ENCODE data around the gene PLXDC1. TPM values are rescaled to one million over a fixed set of nuclear protein-coding genes. Genes with fewer than 3 reads are reported as not detected.
"Not testable (repeated sequence)": the region's sequence is repeated elsewhere in the genome, so short reads cannot be mapped to it uniquely, and the experiment has no call there.

Gene PLXDC1
- total RNA-seq, 1 experiment from 2014 or later = 2.0 TPM

- Mint-ChIP-seq H3K36me3 (ENCODE audit: insufficient read depth in 1 of 3, low read depth in 3 of 3) (peaks cover 3 to 8% (median 7%) of the 10 kb centered on the region in 3 experiments; a peak in 5 of 7 replicates), H3K4me1 (peaks cover 37 to 42% of the 10 kb centered on the region in 2 experiments), H3K4me3 (no peak overlapping the region), H3K27ac (no peak overlapping the region), H3K9me3 (peaks cover 4 to 8% of the 10 kb centered on the region in 2 experiments), H3K27me3 (ENCODE audit: low read depth) (peaks cover 39% of the 10 kb centered on the region)
- no peak overlapping the region for H3K14ac ChIP-seq (ENCODE audit: insufficient read depth, low read length)
- H2AK5ac ChIP-seq (ENCODE audit: insufficient read length, low read length) = no peak overlapping the region
- no peak overlapping the region for H3T11ph ChIP-seq (ENCODE audit: low read length)
- H3K4me2 ChIP-seq (ENCODE audit: insufficient read depth, insufficient read length, low read length) = no peak overlapping the region
- H4K5ac ChIP-seq (ENCODE audit: insufficient read length, low read depth, low read length) = no peak overlapping the region
- H2BK120ac ChIP-seq (ENCODE audit: low read depth, low read length, poor library complexity, severe bottlenecking) = no peak overlapping the region
- no peak overlapping the region for H2BK15ac ChIP-seq (ENCODE audit: low read depth, low read length)
- no peaks in the 10 kb centered on the region for H3K9me3 ChIP-seq (ENCODE audit: control insufficient read depth, low read depth, low read length)
- no peaks in the 10 kb centered on the region for H3K79me2 ChIP-seq (ENCODE audit: insufficient read depth, low read length)
- H3K27me3 ChIP-seq (ENCODE audit: insufficient read depth, low read length) = peaks cover 10% of the 10 kb centered on the region; the same call in 1 of the 2 replicates
- H3K23me2 ChIP-seq (ENCODE audit: insufficient read length, low read depth, low read length, poor library complexity, severe bottlenecking) = peaks cover 9% of the 10 kb centered on the region
- no peak overlapping the region for H2BK20ac ChIP-seq (ENCODE audit: low read depth, low read length, poor library complexity, severe bottlenecking)
- H3K4me1 ChIP-seq (ENCODE audit: insufficient read depth, low read length) = no peaks in the 10 kb centered on the region; the same call in 1 of the 2 replicates
- H3K79me1 ChIP-seq (ENCODE audit: insufficient read depth, low read depth, low read length, poor library complexity, severe bottlenecking) = no peaks in the 10 kb centered on the region
- H4K8ac ChIP-seq (replicated peaks; ENCODE audit: insufficient read length, low read depth, low read length) = no peak overlapping the region
- no peak overlapping the region for H4K91ac ChIP-seq (ENCODE audit: insufficient read length, low read depth, low read length)
- DNase-seq = no peak
- WGBS (ENCODE audit: extremely low coverage, insufficient read length, low lambda C conversion rate) = no CpG with 5 or more reads among the region's 14 CpGs
- H2AFZ ChIP-seq (ENCODE audit: low read length) = no peak overlapping the region
- no peak overlapping the region for H3K4ac ChIP-seq (ENCODE audit: low read depth, low read length)
- H2BK12ac ChIP-seq (ENCODE audit: insufficient read length, low read depth, low read length) = no peak overlapping the region
- no peak overlapping the region for H2BK5ac ChIP-seq (ENCODE audit: insufficient read length, low read length)
- no peak overlapping the region for H3K9ac ChIP-seq (ENCODE audit: extremely low read depth, insufficient read length, low read length)
- H4K20me1 ChIP-seq (ENCODE audit: control insufficient read depth, insufficient read depth, insufficient read length) = no peaks in the 10 kb centered on the region
- no peak overlapping the region for H3K27ac ChIP-seq (ENCODE audit: insufficient read length, low read depth, low read length)
- TF ChIP-seq CTCF (conservative IDR thresholded peaks at IDR 0.05) = no peak
- no peak overlapping the region for H3K18ac ChIP-seq (ENCODE audit: insufficient read length, low read depth, low read length)
- H3K56ac ChIP-seq (ENCODE audit: insufficient read length, low read depth, low read length) = no peak overlapping the region
- H3K23ac ChIP-seq (ENCODE audit: insufficient read length, low read depth, low read length) = no peak overlapping the region
These were observed 17.7 kb upstream of the PLXDC1 start for GRCh38 chr17:39169101-39169500.

- H3T11ph ChIP-seq (ENCODE audit: low read length); H3K27ac ChIP-seq (ENCODE audit: insufficient read length, low read depth, low read length); H3K4ac ChIP-seq (ENCODE audit: low read depth, low read length); H3K4me2 ChIP-seq (ENCODE audit: insufficient read depth, insufficient read length, low read length); H4K20me1 ChIP-seq (ENCODE audit: control insufficient read depth, insufficient read depth, insufficient read length); H4K91ac ChIP-seq (ENCODE audit: insufficient read length, low read depth, low read length); H2BK120ac ChIP-seq (ENCODE audit: low read depth, low read length, poor library complexity, severe bottlenecking); H2BK20ac ChIP-seq (ENCODE audit: low read depth, low read length, poor library complexity, severe bottlenecking); H3K79me2 ChIP-seq (ENCODE audit: insufficient read depth, low read length); H3K4me3 Mint-ChIP-seq; DNase-seq; H2AFZ ChIP-seq (ENCODE audit: low read length); H2AK5ac ChIP-seq (ENCODE audit: insufficient read length, low read length); H3K56ac ChIP-seq (ENCODE audit: insufficient read length, low read depth, low read length); H3K4me1 ChIP-seq (ENCODE audit: insufficient read depth, low read length); H3K23ac ChIP-seq (ENCODE audit: insufficient read length, low read depth, low read length); H3K9ac ChIP-seq (ENCODE audit: extremely low read depth, insufficient read length, low read length); H4K5ac ChIP-seq (ENCODE audit: insufficient read length, low read depth, low read length); H3K79me1 ChIP-seq (ENCODE audit: insufficient read depth, low read depth, low read length, poor library complexity, severe bottlenecking); H4K8ac ChIP-seq (replicated peaks; ENCODE audit: insufficient read length, low read depth, low read length); H3K9me3 Mint-ChIP-seq; H3K36me3 Mint-ChIP-seq (ENCODE audit: insufficient read depth in 1 of 3, low read depth in 3 of 3); H3K9me3 ChIP-seq (ENCODE audit: control insufficient read depth, low read depth, low read length); H2BK5ac ChIP-seq (ENCODE audit: insufficient read length, low read length); H3K27ac Mint-ChIP-seq; H2BK12ac ChIP-seq (ENCODE audit: insufficient read length, low read depth, low read length); H3K14ac ChIP-seq (ENCODE audit: insufficient read depth, low read length); H3K27me3 ChIP-seq (ENCODE audit: insufficient read depth, low read length); H2BK15ac ChIP-seq (ENCODE audit: low read depth, low read length); H3K18ac ChIP-seq (ENCODE audit: insufficient read length, low read depth, low read length); H3K23me2 ChIP-seq (ENCODE audit: insufficient read length, low read depth, low read length, poor library complexity, severe bottlenecking): not testable (repeated sequence)
- peaks cover 39% of the 10 kb centered on the region for H3K27me3 Mint-ChIP-seq (ENCODE audit: low read depth)
- no CpG with 5 or more reads among the region's 10 CpGs for WGBS (ENCODE audit: extremely low coverage, insufficient read length, low lambda C conversion rate)
- peaks cover 37 to 40% of the 10 kb centered on the region in 2 experiments for H3K4me1 Mint-ChIP-seq
These were observed 17.1 kb upstream of the PLXDC1 start for GRCh38 chr17:39168503-39168902.
